ENCODE measurements around the gene GALE. TPM values are rescaled to one million over a fixed set of nuclear protein-coding genes. Genes with fewer than 3 reads are reported as not detected.

Gene GALE
- total and polyA plus RNA-seq, 2 donors from 2014 or later: 68.1 to 73.7 TPM

GRCh38 chr1:23793018-23793781, 7.4 kb downstream of the GALE start:
- H3K27ac ChIP-seq (ENCODE audit: low read depth in 2 of 2, low read length in 2 of 2): no peak overlapping the region
- FAIRE-seq (no peak), DNase-seq (peak in 3 of 5 donors; percentile 30 to 83 (median 48))
- intact Hi-C loops (cut with DNase I): no loop called here
- H3K4me1 ChIP-seq (ENCODE audit: control insufficient read depth in 2 of 3, insufficient read depth in 2 of 3, low read depth in 1 of 3, low read length in 3 of 3): peaks cover 0 to 32% (median 5%) of the 10 kb centered on the region in 3 donors
- H3K9me3 ChIP-seq (ENCODE audit: control insufficient read depth in 2 of 3, insufficient read depth in 1 of 3, low read length in 3 of 3): no peaks in the 10 kb centered on the region
- H3K9ac ChIP-seq (ENCODE audit: low read length in 3 of 3): no peak overlapping the region
- H3K36me3 ChIP-seq (ENCODE audit: control insufficient read depth in 2 of 3, insufficient read depth in 3 of 3, low read length in 3 of 3): peaks cover 0 to 5% (median 2%) of the 10 kb centered on the region in 3 donors
- TF ChIP-seq, protein P1, sequence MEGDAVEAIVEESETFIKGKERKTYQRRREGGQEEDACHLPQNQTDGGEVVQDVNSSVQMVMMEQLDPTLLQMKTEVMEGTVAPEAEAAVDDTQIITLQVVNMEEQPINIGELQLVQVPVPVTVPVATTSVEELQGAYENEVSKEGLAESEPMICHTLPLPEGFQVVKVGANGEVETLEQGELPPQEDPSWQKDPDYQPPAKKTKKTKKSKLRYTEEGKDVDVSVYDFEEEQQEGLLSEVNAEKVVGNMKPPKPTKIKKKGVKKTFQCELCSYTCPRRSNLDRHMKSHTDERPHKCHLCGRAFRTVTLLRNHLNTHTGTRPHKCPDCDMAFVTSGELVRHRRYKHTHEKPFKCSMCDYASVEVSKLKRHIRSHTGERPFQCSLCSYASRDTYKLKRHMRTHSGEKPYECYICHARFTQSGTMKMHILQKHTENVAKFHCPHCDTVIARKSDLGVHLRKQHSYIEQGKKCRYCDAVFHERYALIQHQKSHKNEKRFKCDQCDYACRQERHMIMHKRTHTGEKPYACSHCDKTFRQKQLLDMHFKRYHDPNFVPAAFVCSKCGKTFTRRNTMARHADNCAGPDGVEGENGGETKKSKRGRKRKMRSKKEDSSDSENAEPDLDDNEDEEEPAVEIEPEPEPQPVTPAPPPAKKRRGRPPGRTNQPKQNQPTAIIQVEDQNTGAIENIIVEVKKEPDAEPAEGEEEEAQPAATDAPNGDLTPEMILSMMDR (IDR thresholded peaks at IDR 0.05; ENCODE audit: borderline replicate concordance, extremely low read depth, insufficient read depth): no peak
- no peak overlapping the region for H3K4me3 ChIP-seq (ENCODE audit: low read length in 3 of 3)
- H3K27me3 ChIP-seq (ENCODE audit: control insufficient read depth, insufficient read depth, low read length): no peaks in the 10 kb centered on the region

DNA sequence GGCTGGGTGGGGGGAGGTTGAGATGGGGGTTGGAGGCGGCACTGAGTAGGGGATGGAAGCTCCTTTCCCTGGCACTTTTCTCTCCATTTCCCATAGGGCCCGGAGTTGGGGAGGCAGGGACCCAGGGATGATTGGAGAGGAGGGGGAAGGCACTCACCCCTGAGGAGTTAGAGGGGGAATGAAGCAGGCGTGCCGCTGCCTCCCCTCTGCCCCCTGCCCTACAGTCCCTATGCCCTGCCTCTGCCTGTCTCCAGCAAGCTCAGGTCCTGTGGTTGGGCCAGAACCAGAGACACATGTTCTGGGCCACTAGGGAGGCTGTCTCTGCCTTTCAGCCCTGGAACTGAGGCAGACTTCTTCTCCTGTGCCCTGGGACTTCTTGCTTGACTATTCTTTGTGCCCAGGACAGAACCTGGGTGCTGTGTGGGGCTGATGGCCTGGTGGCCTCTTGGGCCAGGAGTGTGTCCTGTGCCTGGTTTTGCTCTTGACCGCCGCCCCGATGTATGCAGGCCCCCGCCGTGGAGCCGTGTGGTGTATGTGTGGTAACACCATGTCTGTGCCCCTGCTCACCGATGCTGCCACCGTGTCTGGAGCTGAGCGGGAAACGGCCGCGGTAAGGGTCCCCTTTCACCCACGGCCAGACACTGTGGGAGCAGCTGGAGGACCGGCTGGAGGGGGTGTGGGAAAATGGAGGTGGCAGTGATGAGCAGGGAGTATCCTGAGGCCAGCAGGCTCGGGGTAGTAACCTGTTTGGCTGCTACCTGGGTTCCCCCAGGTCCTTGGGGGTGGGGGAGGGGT, 8.2 kb downstream of the GALE start:
- no peak overlapping the region for H3K27ac ChIP-seq (ENCODE audit: low read depth in 2 of 2, low read length in 2 of 2)
- H3K9me3 ChIP-seq (ENCODE audit: control insufficient read depth in 2 of 3, insufficient read depth in 1 of 3, low read length in 3 of 3): no peaks in the 10 kb centered on the region
- H3K9ac ChIP-seq (ENCODE audit: low read length in 3 of 3): peak overlapping the region in 1 of 3 donors; percentile 82
- FAIRE-seq (no peak), DNase-seq (peak in 2 of 5 donors; percentile 50 to 76)
- TF ChIP-seq, protein P1 (IDR thresholded peaks at IDR 0.05; ENCODE audit: borderline replicate concordance, extremely low read depth, insufficient read depth): no peak
- intact Hi-C loops (cut with DNase I): no loop called here
- H3K27me3 ChIP-seq (ENCODE audit: control insufficient read depth, insufficient read depth, low read length): no peaks in the 10 kb centered on the region
- peak overlapping the region; percentile 31 to 93 (median 42) for H3K4me3 ChIP-seq (ENCODE audit: low read length in 3 of 3)
- H3K4me1 ChIP-seq (ENCODE audit: control insufficient read depth in 2 of 3, insufficient read depth in 2 of 3, low read depth in 1 of 3, low read length in 3 of 3): peaks cover 0 to 26% (median 5%) of the 10 kb centered on the region in 3 donors
- peaks cover 0 to 13% (median 7%) of the 10 kb centered on the region in 3 donors for H3K36me3 ChIP-seq (ENCODE audit: control insufficient read depth in 2 of 3, insufficient read depth in 3 of 3, low read length in 3 of 3)

DNA sequence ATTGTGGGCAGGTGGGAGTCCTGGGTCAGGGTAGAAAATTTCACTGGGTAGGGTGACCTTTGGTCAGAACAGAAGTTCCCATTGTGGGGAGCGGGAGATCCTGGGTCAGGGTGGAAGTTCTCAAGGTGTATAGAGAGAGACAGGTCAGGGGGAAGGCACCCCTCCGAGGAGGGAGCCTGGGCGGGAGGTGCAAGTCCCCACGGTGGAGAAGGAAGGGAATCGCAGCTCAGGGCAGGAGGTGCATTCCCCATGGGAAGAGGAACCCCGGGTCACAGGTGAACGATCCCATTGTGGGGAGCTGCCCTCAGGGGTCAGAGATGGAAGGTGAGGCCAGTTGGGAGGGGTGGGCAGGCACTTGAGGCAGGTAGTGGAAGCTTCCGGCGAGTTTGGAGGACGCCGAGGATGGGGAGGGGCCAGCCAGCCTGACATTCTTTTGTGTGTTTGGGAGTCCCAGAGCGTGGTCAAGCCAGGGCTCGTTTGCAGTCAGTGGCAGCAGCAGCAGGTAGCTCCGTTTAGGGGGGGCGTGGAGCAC, 9.0 kb downstream of the GALE start:
- TF ChIP-seq, protein P1 (IDR thresholded peaks at IDR 0.05; ENCODE audit: borderline replicate concordance, extremely low read depth, insufficient read depth): no peak
- H3K9ac ChIP-seq (ENCODE audit: low read length in 3 of 3): peak overlapping the region; percentile 38 to 82 (median 73)
- FAIRE-seq: no peak
- H3K9me3 ChIP-seq (ENCODE audit: control insufficient read depth in 2 of 3, insufficient read depth in 1 of 3, low read length in 3 of 3): no peaks in the 10 kb centered on the region
- peak; percentile 52 to 83 (median 73) for DNase-seq
- H3K27ac ChIP-seq (ENCODE audit: low read depth in 2 of 2, low read length in 2 of 2): peak overlapping the region; percentile 29 to 69
- intact Hi-C loops (cut with DNase I): no loop called here
- H3K27me3 ChIP-seq (ENCODE audit: control insufficient read depth, insufficient read depth, low read length): no peaks in the 10 kb centered on the region
- peaks cover 0 to 26% (median 5%) of the 10 kb centered on the region in 3 donors for H3K4me1 ChIP-seq (ENCODE audit: control insufficient read depth in 2 of 3, insufficient read depth in 2 of 3, low read depth in 1 of 3, low read length in 3 of 3)
- peak overlapping the region; percentile 84 to 94 (median 93) for H3K4me3 ChIP-seq (ENCODE audit: low read length in 3 of 3)
- peaks cover 0 to 16% (median 10%) of the 10 kb centered on the region in 3 donors for H3K36me3 ChIP-seq (ENCODE audit: control insufficient read depth in 2 of 3, insufficient read depth in 3 of 3, low read length in 3 of 3)

Measured in kidney (tissue), 14 donors.